Nephron progenitor cell (in vitro differentiated cells): ENCODE results near the gene EFNA2.

ENCODE experiments used
- DNase-seq: peaks from one replicate; pipeline ENCODE4 v3.0.0; 2021
- H3K27ac Mint-ChIP-seq: 2 replicates; pipeline ENCODE4 v1.8.0; 2021; ENCODE audit warnings: mild to moderate bottlenecking, moderate library complexity, mixed read lengths
- H3K27me3 Mint-ChIP-seq: 2 replicates; pipeline ENCODE4 v1.8.0; 2021; ENCODE audit warnings: mild to moderate bottlenecking, low read depth, mixed read lengths; ENCODE audit not compliant: poor library complexity
- H3K36me3 Mint-ChIP-seq: 2 replicates; pipeline ENCODE4 v1.8.0; 2021; ENCODE audit warnings: low read depth, mixed read lengths
- H3K4me1 Mint-ChIP-seq: 2 replicates; pipeline ENCODE4 v1.8.0; 2021; ENCODE audit warnings: mixed read lengths
- H3K4me3 Mint-ChIP-seq: 2 replicates; pipeline ENCODE4 v1.8.0; 2021; ENCODE audit warnings: mild to moderate bottlenecking, moderate library complexity, mixed read lengths
- H3K9me3 Mint-ChIP-seq: 2 replicates; pipeline ENCODE4 v1.8.0; 2021; ENCODE audit warnings: mild to moderate bottlenecking, moderate library complexity, mixed read lengths
- TF ChIP-seq, protein P1 (sequence below): fragments of 200-600 bp; sonication (generic); IDR thresholded peaks from 2 replicates; pipeline ENCODE4 v1.5.0; 2021; ENCODE audit warnings: antibody characterized with exemption

Gene EFNA2

DNA sequence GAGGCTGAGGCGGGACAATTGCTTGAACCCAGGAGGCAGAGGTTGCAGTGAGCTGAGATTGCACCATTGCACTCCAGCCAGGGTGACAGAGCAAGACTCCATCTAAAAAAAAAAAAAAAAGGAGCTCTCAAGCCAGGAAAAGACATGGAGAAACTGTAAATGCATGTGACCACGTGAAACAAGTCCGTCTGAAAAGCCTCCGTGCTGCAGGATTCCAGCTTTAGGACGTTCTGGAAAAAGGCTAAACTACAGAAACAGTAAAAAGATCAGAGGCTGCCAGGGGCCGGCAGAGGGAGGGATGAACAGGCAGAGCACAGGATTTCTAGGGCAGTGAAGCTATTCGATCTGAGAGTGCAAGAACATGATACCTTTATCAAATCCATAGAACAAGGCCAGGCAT lies 57.4 kb downstream of the EFNA2 start:
- H3K9me3 Mint-ChIP-seq = peaks cover 2% of the 10 kb centered on the region
- H3K27ac Mint-ChIP-seq = no peak overlapping the region
- H3K4me3 Mint-ChIP-seq = no peak overlapping the region
- H3K36me3 Mint-ChIP-seq = no peaks in the 10 kb centered on the region
- H3K4me1 Mint-ChIP-seq = peaks cover 11% of the 10 kb centered on the region
- TF ChIP-seq, protein P1, sequence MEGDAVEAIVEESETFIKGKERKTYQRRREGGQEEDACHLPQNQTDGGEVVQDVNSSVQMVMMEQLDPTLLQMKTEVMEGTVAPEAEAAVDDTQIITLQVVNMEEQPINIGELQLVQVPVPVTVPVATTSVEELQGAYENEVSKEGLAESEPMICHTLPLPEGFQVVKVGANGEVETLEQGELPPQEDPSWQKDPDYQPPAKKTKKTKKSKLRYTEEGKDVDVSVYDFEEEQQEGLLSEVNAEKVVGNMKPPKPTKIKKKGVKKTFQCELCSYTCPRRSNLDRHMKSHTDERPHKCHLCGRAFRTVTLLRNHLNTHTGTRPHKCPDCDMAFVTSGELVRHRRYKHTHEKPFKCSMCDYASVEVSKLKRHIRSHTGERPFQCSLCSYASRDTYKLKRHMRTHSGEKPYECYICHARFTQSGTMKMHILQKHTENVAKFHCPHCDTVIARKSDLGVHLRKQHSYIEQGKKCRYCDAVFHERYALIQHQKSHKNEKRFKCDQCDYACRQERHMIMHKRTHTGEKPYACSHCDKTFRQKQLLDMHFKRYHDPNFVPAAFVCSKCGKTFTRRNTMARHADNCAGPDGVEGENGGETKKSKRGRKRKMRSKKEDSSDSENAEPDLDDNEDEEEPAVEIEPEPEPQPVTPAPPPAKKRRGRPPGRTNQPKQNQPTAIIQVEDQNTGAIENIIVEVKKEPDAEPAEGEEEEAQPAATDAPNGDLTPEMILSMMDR = no peak
- H3K27me3 Mint-ChIP-seq = peaks cover 23% of the 10 kb centered on the region
- no peak for DNase-seq

DNA sequence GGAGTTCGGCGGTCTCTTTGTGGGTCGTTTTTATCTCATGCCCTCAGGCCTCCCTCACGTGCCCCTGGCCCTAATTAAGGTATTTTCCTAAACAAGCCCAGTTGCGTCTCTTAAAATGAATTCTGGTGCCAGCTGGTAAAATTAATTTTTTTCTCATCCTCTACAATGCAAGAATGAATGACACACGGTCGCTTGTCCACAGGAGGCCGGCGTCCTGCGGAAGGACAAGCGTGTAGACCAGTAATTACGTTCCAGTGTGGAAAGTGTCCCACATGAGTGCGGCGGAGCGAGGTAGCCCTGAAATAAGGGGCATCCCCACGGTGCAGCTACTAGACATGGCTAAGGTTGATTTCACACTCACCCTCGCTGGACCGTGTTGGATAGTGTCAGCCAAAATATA lies 63.5 kb downstream of the EFNA2 start:
- Mint-ChIP-seq H3K27ac (no peak overlapping the region), H3K27me3 (peaks cover 20% of the 10 kb centered on the region), H3K9me3 (no peaks in the 10 kb centered on the region), H3K36me3 (no peaks in the 10 kb centered on the region), H3K4me1 (peaks cover 21% of the 10 kb centered on the region), H3K4me3 (no peak overlapping the region)
- DNase-seq = no peak
- TF ChIP-seq, protein P1 = no peak

DNA sequence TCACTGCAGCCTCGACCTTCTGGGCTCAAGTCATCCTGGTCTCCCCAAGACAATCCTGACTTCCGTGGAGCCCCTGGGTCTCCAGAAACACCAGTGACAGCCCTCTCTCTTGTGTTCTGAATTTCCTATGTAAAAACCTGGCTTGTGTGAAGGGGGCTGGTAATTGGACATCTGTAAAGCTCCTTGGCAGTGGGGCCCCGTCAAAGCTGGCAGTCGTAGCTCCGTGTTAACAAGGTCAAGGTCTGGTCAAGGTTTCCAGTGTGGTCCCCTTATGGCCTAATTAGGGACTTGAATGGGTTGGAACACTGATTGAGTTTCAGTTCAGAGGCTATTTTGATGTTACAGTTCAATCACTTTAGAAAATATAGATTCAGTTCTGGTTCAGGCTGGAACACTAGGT lies 65.2 kb downstream of the EFNA2 start:
- no peaks in the 10 kb centered on the region for H3K36me3 Mint-ChIP-seq
- peaks cover 16% of the 10 kb centered on the region for H3K27me3 Mint-ChIP-seq
- TF ChIP-seq, protein P1 = no peak
- H3K9me3 Mint-ChIP-seq = no peaks in the 10 kb centered on the region
- no peak overlapping the region for H3K27ac Mint-ChIP-seq
- DNase-seq = no peak
- H3K4me3 Mint-ChIP-seq = no peak overlapping the region
- peaks cover 25% of the 10 kb centered on the region for H3K4me1 Mint-ChIP-seq
